Measurements from ENCODE around the gene DCBLD2. TPM values are rescaled to one million over a fixed set of nuclear protein-coding genes. Genes with fewer than 3 reads are reported as not detected.

Gene DCBLD2
- total RNA-seq, 1 experiment from 2014 or later: 48.0 TPM

GRCh38 chr3:98856724-98857123 is 44.8 kb downstream of the DCBLD2 start:
- H2AFZ ChIP-seq (ENCODE audit: low read length): no peak overlapping the region
- TF ChIP-seq CTCF (conservative IDR thresholded peaks at IDR 0.05): no peak
- H2BK120ac ChIP-seq (ENCODE audit: low read depth, low read length, poor library complexity, severe bottlenecking): no peak overlapping the region
- H2BK12ac ChIP-seq (ENCODE audit: insufficient read length, low read depth, low read length): no peak overlapping the region
- H2BK15ac ChIP-seq (ENCODE audit: low read depth, low read length): no peak overlapping the region
- no peak overlapping the region for H4K8ac ChIP-seq (replicated peaks; ENCODE audit: insufficient read length, low read depth, low read length)
- peaks cover 39 to 42% of the 10 kb centered on the region in 2 experiments for H3K9me3 Mint-ChIP-seq
- no peak overlapping the region for H3K4me2 ChIP-seq (ENCODE audit: insufficient read depth, insufficient read length, low read length)
- H3K27ac Mint-ChIP-seq: no peak overlapping the region; a peak in 1 of 7 replicates
- no CpG with 5 or more reads among the region's 8 CpGs for WGBS (ENCODE audit: extremely low coverage, insufficient read length, low lambda C conversion rate)
- H3K9ac ChIP-seq (ENCODE audit: extremely low read depth, insufficient read length, low read length): no peak overlapping the region
- H3K27me3 Mint-ChIP-seq (ENCODE audit: low read depth): no peaks in the 10 kb centered on the region
- no peaks in the 10 kb centered on the region; the same call in 1 of the 2 replicates for H3K79me2 ChIP-seq (ENCODE audit: insufficient read depth, low read length)
- no peaks in the 10 kb centered on the region for H3K9me3 ChIP-seq (ENCODE audit: control insufficient read depth, low read depth, low read length)
- H2BK20ac ChIP-seq (ENCODE audit: low read depth, low read length, poor library complexity, severe bottlenecking): no peak overlapping the region
- no peaks in the 10 kb centered on the region for H4K20me1 ChIP-seq (ENCODE audit: control insufficient read depth, insufficient read depth, insufficient read length)
- H3K36me3 Mint-ChIP-seq (ENCODE audit: insufficient read depth in 1 of 3, low read depth in 3 of 3): peaks cover 47 to 54% (median 50%) of the 10 kb centered on the region in 3 experiments
- H3K79me1 ChIP-seq (ENCODE audit: insufficient read depth, low read depth, low read length, poor library complexity, severe bottlenecking): no peaks in the 10 kb centered on the region
- no peaks in the 10 kb centered on the region for H3K4me1 Mint-ChIP-seq
- no peak overlapping the region for H3K18ac ChIP-seq (ENCODE audit: insufficient read length, low read depth, low read length)
- H3T11ph ChIP-seq (ENCODE audit: low read length): no peak overlapping the region
- H3K23ac ChIP-seq (ENCODE audit: insufficient read length, low read depth, low read length): no peak overlapping the region
- H3K14ac ChIP-seq (ENCODE audit: insufficient read depth, low read length): no peak overlapping the region
- no peak overlapping the region for H4K91ac ChIP-seq (ENCODE audit: insufficient read length, low read depth, low read length)
- no peak overlapping the region for H3K27ac ChIP-seq (ENCODE audit: insufficient read length, low read depth, low read length)
- no peaks in the 10 kb centered on the region for H3K23me2 ChIP-seq (ENCODE audit: insufficient read length, low read depth, low read length, poor library complexity, severe bottlenecking)
- H3K4ac ChIP-seq (ENCODE audit: low read depth, low read length): no peak overlapping the region
- H3K4me3 Mint-ChIP-seq: no peak overlapping the region
- no peak overlapping the region for H2BK5ac ChIP-seq (ENCODE audit: insufficient read length, low read length)
- DNase-seq: no peak
- no peaks in the 10 kb centered on the region for H3K4me1 ChIP-seq (ENCODE audit: insufficient read depth, low read length)
- H2AK5ac ChIP-seq (ENCODE audit: insufficient read length, low read length): no peak overlapping the region
- no peaks in the 10 kb centered on the region for H3K27me3 ChIP-seq (ENCODE audit: insufficient read depth, low read length)
- H3K56ac ChIP-seq (ENCODE audit: insufficient read length, low read depth, low read length): no peak overlapping the region
- no peak overlapping the region for H4K5ac ChIP-seq (ENCODE audit: insufficient read length, low read depth, low read length)
